Measurements from ENCODE around the gene ST3GAL4.
A peak's percentile ranks its signal among the peaks of the same experiment; 100 is the strongest.

The ST3GAL4 gene

GRCh38 chr11:126431401-126432064, 76.0 kb downstream of the ST3GAL4 start:
- no peak for DNase-seq

- DNase-seq, result no peak
Observed at GRCh38 chr11:126432065-126432461, 76.6 kb downstream of the ST3GAL4 start.

GRCh38 chr11:126432525-126432924, 77.0 kb downstream of the ST3GAL4 start:
- DNase-seq, result no peak

GRCh38 chr11:126433244-126433846, 77.9 kb downstream of the ST3GAL4 start:
- DNase-seq, result no peak

- no peak for DNase-seq
Observed at GRCh38 chr11:126433989-126434949, 78.8 kb downstream of the ST3GAL4 start.

GRCh38 chr11:126434950-126435335, 79.5 kb downstream of the ST3GAL4 start:
- DNase-seq, result no peak

- DNase-seq, result no peak
Observed at GRCh38 chr11:126436209-126436755, 80.8 kb downstream of the ST3GAL4 start.

- no peak for DNase-seq
Observed at GRCh38 chr11:126437731-126438130, 82.2 kb downstream of the ST3GAL4 start.

GRCh38 chr11:126438272-126438671, 82.8 kb downstream of the ST3GAL4 start:
- DNase-seq, result no peak

- no peak for DNase-seq
Observed at GRCh38 chr11:126438691-126439090, 83.2 kb downstream of the ST3GAL4 start.

GRCh38 chr11:126440276-126440675, 84.8 kb downstream of the ST3GAL4 start:
- peak; percentile 24 for DNase-seq

GRCh38 chr11:126440792-126441514, 85.5 kb downstream of the ST3GAL4 start:
- peak; percentile 80 for DNase-seq

- DNase-seq, result peak; percentile 59
Observed at GRCh38 chr11:126443120-126443519, 87.6 kb downstream of the ST3GAL4 start.

- no peak for DNase-seq
Observed at GRCh38 chr11:126444072-126444471, 88.6 kb downstream of the ST3GAL4 start.

GRCh38 chr11:126446581-126446980, 91.1 kb downstream of the ST3GAL4 start:
- no peak for DNase-seq

GRCh38 chr11:126450198-126450597, 94.7 kb downstream of the ST3GAL4 start:
- DNase-seq, result no peak

- no peak for DNase-seq
Observed at GRCh38 chr11:126450806-126451205, 95.3 kb downstream of the ST3GAL4 start.

GRCh38 chr11:126451211-126451802, 95.8 kb downstream of the ST3GAL4 start:
- no peak for DNase-seq

GRCh38 chr11:126452241-126453101, 97.0 kb downstream of the ST3GAL4 start:
- no peak for DNase-seq

- no peak for DNase-seq
Observed at GRCh38 chr11:126456089-126456488, 100.6 kb downstream of the ST3GAL4 start.

Measured in DMS53 (cell line).